ENCODE results near the gene STRA6.

DNA sequence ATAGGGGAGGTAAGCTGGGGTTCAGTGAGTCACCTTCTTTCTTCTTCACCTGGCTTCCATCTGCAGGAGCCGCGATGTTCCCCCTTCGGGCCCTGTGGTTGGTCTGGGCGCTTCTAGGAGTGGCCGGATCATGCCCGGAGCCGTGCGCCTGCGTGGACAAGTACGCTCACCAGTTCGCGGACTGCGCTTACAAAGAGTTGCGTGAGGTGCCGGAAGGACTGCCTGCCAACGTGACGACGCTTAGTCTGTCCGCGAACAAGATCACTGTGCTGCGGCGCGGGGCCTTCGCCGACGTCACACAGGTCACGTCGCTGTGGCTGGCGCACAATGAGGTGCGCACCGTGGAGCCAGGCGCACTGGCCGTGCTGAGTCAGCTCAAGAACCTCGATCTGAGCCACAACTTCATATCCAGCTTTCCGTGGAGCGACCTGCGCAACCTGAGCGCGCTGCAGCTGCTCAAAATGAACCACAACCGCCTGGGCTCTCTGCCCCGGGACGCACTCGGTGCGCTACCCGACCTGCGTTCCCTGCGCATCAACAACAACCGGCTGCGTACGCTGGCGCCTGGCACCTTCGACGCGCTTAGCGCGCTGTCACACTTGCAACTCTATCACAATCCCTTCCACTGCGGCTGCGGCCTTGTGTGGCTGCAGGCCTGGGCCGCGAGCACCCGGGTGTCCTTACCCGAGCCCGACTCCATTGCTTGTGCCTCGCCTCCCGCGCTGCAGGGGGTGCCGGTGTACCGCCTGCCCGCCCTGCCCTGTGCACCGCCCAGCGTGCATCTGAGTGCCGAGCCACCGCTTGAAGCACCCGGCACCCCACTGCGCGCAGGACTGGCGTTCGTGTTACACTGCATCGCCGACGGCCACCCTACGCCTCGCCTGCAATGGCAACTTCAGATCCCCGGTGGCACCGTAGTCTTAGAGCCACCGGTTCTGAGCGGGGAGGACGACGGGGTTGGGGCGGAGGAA, 69.6 kb downstream of the STRA6 start:
- TF ChIP-seq, protein P1, sequence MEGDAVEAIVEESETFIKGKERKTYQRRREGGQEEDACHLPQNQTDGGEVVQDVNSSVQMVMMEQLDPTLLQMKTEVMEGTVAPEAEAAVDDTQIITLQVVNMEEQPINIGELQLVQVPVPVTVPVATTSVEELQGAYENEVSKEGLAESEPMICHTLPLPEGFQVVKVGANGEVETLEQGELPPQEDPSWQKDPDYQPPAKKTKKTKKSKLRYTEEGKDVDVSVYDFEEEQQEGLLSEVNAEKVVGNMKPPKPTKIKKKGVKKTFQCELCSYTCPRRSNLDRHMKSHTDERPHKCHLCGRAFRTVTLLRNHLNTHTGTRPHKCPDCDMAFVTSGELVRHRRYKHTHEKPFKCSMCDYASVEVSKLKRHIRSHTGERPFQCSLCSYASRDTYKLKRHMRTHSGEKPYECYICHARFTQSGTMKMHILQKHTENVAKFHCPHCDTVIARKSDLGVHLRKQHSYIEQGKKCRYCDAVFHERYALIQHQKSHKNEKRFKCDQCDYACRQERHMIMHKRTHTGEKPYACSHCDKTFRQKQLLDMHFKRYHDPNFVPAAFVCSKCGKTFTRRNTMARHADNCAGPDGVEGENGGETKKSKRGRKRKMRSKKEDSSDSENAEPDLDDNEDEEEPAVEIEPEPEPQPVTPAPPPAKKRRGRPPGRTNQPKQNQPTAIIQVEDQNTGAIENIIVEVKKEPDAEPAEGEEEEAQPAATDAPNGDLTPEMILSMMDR (conservative IDR thresholded peaks at IDR 0.05; ENCODE audit: low read depth, low read length), result no peak
- TF ChIP-seq EZH2phosphoT487 (IDR thresholded peaks at IDR 0.05; ENCODE audit: borderline replicate concordance, low read length), result no peak
